UCSD-AML1 (cell line): Measurements from ENCODE around the gene CNTFR.

Experiments used
- DNase-seq: peaks from one replicate; lab custom pipeline; 2025; ENCODE audit not compliant: unreplicated experiment; lab: John Stamatoyannopoulos, UW

Gene CNTFR

GRCh38 chr9:34590381-34591247, 1.1 kb upstream of the CNTFR start:
- no peak for DNase-seq

GRCh38 chr9:34588671-34589635, 571 bp downstream of the CNTFR start:
- no peak for DNase-seq

GRCh38 chr9:34587271-34587670, 2.3 kb downstream of the CNTFR start:
- no peak for DNase-seq

GRCh38 chr9:34585946-34586669, 3.4 kb downstream of the CNTFR start:
- no peak for DNase-seq

GRCh38 chr9:34584970-34585369, 4.6 kb downstream of the CNTFR start:
- DNase-seq: no peak

- DNase-seq: no peak
Measured at GRCh38 chr9:34582787-34583186, 6.7 kb downstream of the CNTFR start.

GRCh38 chr9:34581318-34581717, 8.2 kb downstream of the CNTFR start:
- DNase-seq: no peak

GRCh38 chr9:34580358-34580757, 9.2 kb downstream of the CNTFR start:
- DNase-seq: no peak

GRCh38 chr9:34579808-34580163, 9.7 kb downstream of the CNTFR start:
- DNase-seq: no peak

- no peak for DNase-seq
Measured at GRCh38 chr9:34579104-34579807, 10.3 kb downstream of the CNTFR start.

GRCh38 chr9:34578241-34579103, 11.1 kb downstream of the CNTFR start:
- DNase-seq: no peak

- no peak for DNase-seq
Measured at GRCh38 chr9:34577400-34578240, 11.9 kb downstream of the CNTFR start.

- DNase-seq: no peak
Measured at GRCh38 chr9:34576597-34577399, 12.7 kb downstream of the CNTFR start.

- no peak for DNase-seq
Measured at GRCh38 chr9:34575862-34576596, 13.5 kb downstream of the CNTFR start.

- DNase-seq: no peak
Measured at GRCh38 chr9:34575241-34575640, 14.3 kb downstream of the CNTFR start.

GRCh38 chr9:34574571-34574970, 15.0 kb downstream of the CNTFR start:
- DNase-seq: no peak

- DNase-seq: no peak
Measured at GRCh38 chr9:34573599-34574325, 15.8 kb downstream of the CNTFR start.
